Neural crest cell (in vitro differentiated cells): ENCODE measurements around the gene TMEM158. TPM values are rescaled to one million over a fixed set of nuclear protein-coding genes. Genes with fewer than 3 reads are reported as not detected.

ENCODE experiments used
- DNase-seq: peaks from one replicate; pipeline ENCODE4 v3.0.0; 2021; ENCODE audit warnings: low read depth, mixed read lengths, low spot score
- H3K27ac Mint-ChIP-seq: one replicate; pipeline ENCODE4 v1.8.0; 2021; ENCODE audit warnings: mild to moderate bottlenecking, mixed read lengths; ENCODE audit not compliant: unreplicated experiment
- H3K27me3 Mint-ChIP-seq: 2 replicates; pipeline ENCODE4 v1.8.0; 2021; ENCODE audit warnings: low read depth, mild to moderate bottlenecking, mixed read lengths
- H3K36me3 Mint-ChIP-seq: 2 replicates; pipeline ENCODE4 v1.8.0; 2021; ENCODE audit warnings: low read depth, mild to moderate bottlenecking, mixed read lengths
- H3K4me1 Mint-ChIP-seq: 2 replicates; pipeline ENCODE4 v1.8.0; 2021; ENCODE audit warnings: mixed read lengths
- H3K4me3 Mint-ChIP-seq: one replicate; pipeline ENCODE4 v1.8.0; 2021; ENCODE audit warnings: mild to moderate bottlenecking, mixed read lengths
- H3K9me3 Mint-ChIP-seq: 2 replicates; pipeline ENCODE4 v1.8.0; 2021; ENCODE audit warnings: mixed read lengths
- CTCF ChIP-seq: fragments of 200-600 bp; sonication (generic); conservative IDR thresholded peaks from 2 replicates; pipeline ENCODE4 v1.5.0; 2021; ENCODE audit warnings: antibody characterized with exemption, mild to moderate bottlenecking
- total RNA-seq: library from RNA; stranded (reverse); gene quantifications from 2 replicates; pipeline ENCODE4 v1.2.1, GENCODE V29; 2021

The TMEM158 gene
- total RNA-seq, 1 donor from 2014 or later, result 10.7 TPM

GRCh38 chr3:45258317-45258716 lies 32.2 kb upstream of the TMEM158 start:
- DNase-seq, result no peak
- no peaks in the 10 kb centered on the region for H3K4me1 Mint-ChIP-seq
- no peaks in the 10 kb centered on the region for H3K36me3 Mint-ChIP-seq
- H3K27ac Mint-ChIP-seq, result no peak overlapping the region
- H3K27me3 Mint-ChIP-seq, result no peaks in the 10 kb centered on the region
- H3K4me3 Mint-ChIP-seq, result no peak overlapping the region
- no peak for TF ChIP-seq CTCF
- no peaks in the 10 kb centered on the region for H3K9me3 Mint-ChIP-seq

DNA sequence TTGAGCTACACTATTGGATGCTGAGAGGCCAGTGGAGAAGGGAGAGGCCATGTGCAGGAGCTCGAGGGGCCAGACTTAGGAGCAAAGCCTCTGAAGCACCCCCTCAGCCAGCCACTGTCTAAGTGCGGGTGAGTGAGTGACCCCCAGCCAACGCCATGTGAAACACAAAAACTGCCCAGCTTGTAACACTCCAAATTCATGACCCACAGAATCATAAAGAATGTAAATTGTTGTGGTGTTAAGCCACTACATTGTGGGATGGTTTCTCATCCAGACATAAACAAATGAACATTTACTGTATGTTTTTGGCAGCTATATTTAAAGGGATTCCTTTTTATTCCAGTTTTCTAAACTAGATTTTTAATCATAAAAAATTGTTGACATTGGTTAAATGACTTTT lies 27.2 kb upstream of the TMEM158 start:
- Mint-ChIP-seq H3K4me3 (no peak overlapping the region), H3K4me1 (peaks cover 13% of the 10 kb centered on the region), H3K36me3 (no peaks in the 10 kb centered on the region), H3K27ac (no peak overlapping the region), H3K9me3 (no peaks in the 10 kb centered on the region), H3K27me3 (no peaks in the 10 kb centered on the region)
- TF ChIP-seq CTCF, result no peak
- no peak for DNase-seq

- Mint-ChIP-seq H3K27me3 (no peaks in the 10 kb centered on the region), H3K36me3 (no peaks in the 10 kb centered on the region), H3K27ac (no peak overlapping the region), H3K9me3 (no peaks in the 10 kb centered on the region), H3K4me3 (no peak overlapping the region), H3K4me1 (peaks cover 13% of the 10 kb centered on the region)
- TF ChIP-seq CTCF, result no peak
- no peak for DNase-seq
Measured at GRCh38 chr3:45252826-45253225, 26.7 kb upstream of the TMEM158 start.

- no peak for DNase-seq
- Mint-ChIP-seq H3K9me3 (no peaks in the 10 kb centered on the region), H3K4me3 (no peak overlapping the region), H3K27me3 (no peaks in the 10 kb centered on the region), H3K27ac (no peak overlapping the region), H3K4me1 (peaks cover 19% of the 10 kb centered on the region), H3K36me3 (no peaks in the 10 kb centered on the region)
- TF ChIP-seq CTCF, result no peak
Measured at GRCh38 chr3:45249391-45249790, 23.3 kb upstream of the TMEM158 start.

GRCh38 chr3:45246241-45246640 lies 20.2 kb upstream of the TMEM158 start:
- Mint-ChIP-seq H3K27me3 (peaks cover 2% of the 10 kb centered on the region), H3K4me3 (no peak overlapping the region), H3K27ac (no peak overlapping the region), H3K9me3 (no peaks in the 10 kb centered on the region), H3K36me3 (no peaks in the 10 kb centered on the region), H3K4me1 (peaks cover 6% of the 10 kb centered on the region)
- DNase-seq, result no peak
- no peak for TF ChIP-seq CTCF

- peaks cover 2% of the 10 kb centered on the region for H3K27me3 Mint-ChIP-seq
- H3K4me3 Mint-ChIP-seq, result no peak overlapping the region
- H3K27ac Mint-ChIP-seq, result no peak overlapping the region
- TF ChIP-seq CTCF, result no peak
- no peaks in the 10 kb centered on the region for H3K36me3 Mint-ChIP-seq
- H3K4me1 Mint-ChIP-seq, result peaks cover 6% of the 10 kb centered on the region
- DNase-seq, result no peak
- no peaks in the 10 kb centered on the region for H3K9me3 Mint-ChIP-seq
Measured at GRCh38 chr3:45244356-45244755, 18.3 kb upstream of the TMEM158 start.
